Smooth muscle cell (in vitro differentiated cells): ENCODE results near the gene PDHX. TPM values are rescaled to one million over a fixed set of nuclear protein-coding genes. Genes with fewer than 3 reads are reported as not detected.

ENCODE experiments used
- DNase-seq: peaks from one replicate; lab custom pipeline; 2025; ENCODE audit not compliant: unreplicated experiment; lab: John Stamatoyannopoulos, UW
- H2AFZ ChIP-seq: fragments of 200-600 bp; sonication (generic); 2 replicates; pipeline ENCODE4 v1.6.0; 2016; ENCODE audit warnings: antibody characterized with exemption, low read depth, mild to moderate bottlenecking
- H3F3A ChIP-seq: fragments of 200-600 bp; sonication (generic); 2 replicates; pipeline ENCODE4 v1.6.0; 2017; ENCODE audit warnings: antibody characterized with exemption, low read depth
- H3K27ac ChIP-seq: fragments of 200-600 bp; sonication (generic); 2 replicates; pipeline ENCODE4 v1.5.1; 2016; ENCODE audit warnings: low read depth, mild to moderate bottlenecking
- H3K27me3 ChIP-seq: fragments of 200-600 bp; sonication (generic); 2 replicates; pipeline ENCODE4 v1.6.1; 2016; ENCODE audit warnings: low read depth, mild to moderate bottlenecking
- H3K36me3 ChIP-seq: fragments of 200-600 bp; sonication (generic); 2 replicates; pipeline ENCODE4 v1.5.1; 2016; ENCODE audit warnings: low read depth
- H3K4me1 ChIP-seq: fragments of 200-600 bp; sonication (generic); 2 replicates; pipeline ENCODE4 v1.5.1; 2016; ENCODE audit warnings: low read depth
- H3K4me2 ChIP-seq: fragments of 200-600 bp; sonication (generic); 2 replicates; pipeline ENCODE4 v1.6.0; 2016; ENCODE audit warnings: mild to moderate bottlenecking
- H3K4me3 ChIP-seq: fragments of 200-600 bp; sonication (generic); 2 replicates; pipeline ENCODE4 v1.5.1; 2016; ENCODE audit warnings: mild to moderate bottlenecking
- H3K79me2 ChIP-seq: fragments of 200-600 bp; sonication (generic); 2 replicates; pipeline ENCODE4 v1.6.0; 2016; ENCODE audit warnings: low read depth, mild to moderate bottlenecking
- H3K9ac ChIP-seq: fragments of 200-600 bp; sonication (generic); 2 replicates; pipeline ENCODE4 v1.6.0; 2016; ENCODE audit warnings: low read depth
- H3K9me3 ChIP-seq: fragments of 200-600 bp; sonication (generic); replicated peaks from 2 replicates; pipeline ENCODE4 v1.5.1; 2016; ENCODE audit warnings: low read depth
- H4K20me1 ChIP-seq: fragments of 200-600 bp; sonication (generic); 2 replicates; pipeline ENCODE4 v1.6.0; 2016; ENCODE audit warnings: low read depth
- WGBS: methylation state at CpG from one replicate; pipeline ENCODE4 v1.1.7; 2016; ENCODE audit warnings: low lambda C conversion rate; 5-methylcytosine and 5-hydroxymethylcytosine counted together
- polyA plus RNA-seq: library from polyadenylated mRNA; unstranded; fragments of >200 nt; fragmentation: Nextera tagmentation; extraction: Ambion mirVana; gene quantifications from 2 replicates; pipeline ENCODE4 v1.2.1, GENCODE V29; 2016
- total RNA-seq: library from RNA; depleted of rRNA; stranded (reverse); fragments of >200 nt; gene quantifications from 2 replicates; pipeline ENCODE4 v1.2.3, GENCODE V29; 2014
- TF ChIP-seq, protein P1 (sequence below): fragments of 200-600 bp; sonication (generic); IDR thresholded peaks from 2 replicates; pipeline ENCODE4 v1.5.1; 2017; ENCODE audit warnings: borderline replicate concordance, mild to moderate bottlenecking, antibody characterized with exemption; ENCODE audit not compliant: insufficient read depth, poor library complexity, severe bottlenecking

The PDHX gene
- total and polyA plus RNA-seq, 2 experiments from 2014 or later, result 56.6 to 100 TPM

DNA sequence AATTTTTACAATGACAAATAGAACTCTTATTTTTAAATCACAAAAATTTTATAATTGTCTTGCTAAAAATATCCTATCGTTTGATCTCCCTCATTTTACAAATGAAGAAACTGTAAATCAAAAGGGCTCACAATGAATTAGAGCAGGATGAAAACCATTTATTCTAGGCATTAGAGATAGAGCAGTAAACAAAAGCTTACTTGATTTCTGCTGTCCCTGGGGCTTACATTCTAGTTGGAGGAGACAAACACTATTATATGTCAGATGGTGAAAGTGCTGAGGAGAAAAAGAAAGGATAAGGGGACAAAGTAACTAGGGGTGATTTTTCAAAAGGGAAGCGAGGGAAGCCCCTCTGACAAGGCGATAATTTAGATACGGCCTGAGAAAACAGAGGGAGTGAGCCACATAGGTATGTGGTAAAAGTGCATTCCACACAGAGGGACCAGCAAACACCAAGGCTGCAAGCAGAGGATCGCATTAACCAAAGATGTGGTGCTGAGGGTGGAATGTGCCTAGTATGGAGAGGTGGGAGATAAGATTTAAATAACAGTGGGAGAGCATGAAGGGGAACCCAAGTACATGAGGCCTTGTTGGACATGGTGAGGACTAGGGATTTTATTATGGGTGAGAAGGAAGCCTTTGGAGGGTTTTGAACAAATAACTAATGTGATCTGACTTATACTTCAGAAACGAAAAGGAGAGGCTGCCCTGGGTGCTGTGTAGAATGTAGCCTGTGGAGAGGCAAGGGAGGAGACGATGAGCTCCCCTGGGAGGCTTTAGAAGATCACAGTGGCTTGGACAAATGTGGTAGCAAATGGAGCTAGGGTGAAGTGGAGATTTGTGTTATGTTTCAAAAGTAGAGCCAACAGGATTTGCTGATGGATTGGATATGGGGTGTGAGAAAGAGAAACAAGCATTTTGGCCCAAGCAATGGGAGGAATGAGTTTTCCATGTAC is 62.1 kb downstream of the PDHX start:
- 68% methylated on average over 7 of the region's 7 CpGs for WGBS
- Histone ChIP-seq H2AFZ (no peak overlapping the region), H3K9ac (no peak overlapping the region), H3K4me2 (peak overlapping the region; percentile 75), H4K20me1 (no peaks in the 10 kb centered on the region), H3K79me2 (peaks cover 5% of the 10 kb centered on the region), H3K27ac (peak overlapping the region; percentile 84), H3K27me3 (no peaks in the 10 kb centered on the region), H3K9me3 (no peaks in the 10 kb centered on the region), H3K36me3 (peaks cover 4% of the 10 kb centered on the region), H3K4me3 (no peak overlapping the region), H3F3A (peaks cover 14% of the 10 kb centered on the region), H3K4me1 (peaks cover 28% of the 10 kb centered on the region)
- DNase-seq, result no peak
- TF ChIP-seq, protein P1, sequence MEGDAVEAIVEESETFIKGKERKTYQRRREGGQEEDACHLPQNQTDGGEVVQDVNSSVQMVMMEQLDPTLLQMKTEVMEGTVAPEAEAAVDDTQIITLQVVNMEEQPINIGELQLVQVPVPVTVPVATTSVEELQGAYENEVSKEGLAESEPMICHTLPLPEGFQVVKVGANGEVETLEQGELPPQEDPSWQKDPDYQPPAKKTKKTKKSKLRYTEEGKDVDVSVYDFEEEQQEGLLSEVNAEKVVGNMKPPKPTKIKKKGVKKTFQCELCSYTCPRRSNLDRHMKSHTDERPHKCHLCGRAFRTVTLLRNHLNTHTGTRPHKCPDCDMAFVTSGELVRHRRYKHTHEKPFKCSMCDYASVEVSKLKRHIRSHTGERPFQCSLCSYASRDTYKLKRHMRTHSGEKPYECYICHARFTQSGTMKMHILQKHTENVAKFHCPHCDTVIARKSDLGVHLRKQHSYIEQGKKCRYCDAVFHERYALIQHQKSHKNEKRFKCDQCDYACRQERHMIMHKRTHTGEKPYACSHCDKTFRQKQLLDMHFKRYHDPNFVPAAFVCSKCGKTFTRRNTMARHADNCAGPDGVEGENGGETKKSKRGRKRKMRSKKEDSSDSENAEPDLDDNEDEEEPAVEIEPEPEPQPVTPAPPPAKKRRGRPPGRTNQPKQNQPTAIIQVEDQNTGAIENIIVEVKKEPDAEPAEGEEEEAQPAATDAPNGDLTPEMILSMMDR, result no peak

DNA sequence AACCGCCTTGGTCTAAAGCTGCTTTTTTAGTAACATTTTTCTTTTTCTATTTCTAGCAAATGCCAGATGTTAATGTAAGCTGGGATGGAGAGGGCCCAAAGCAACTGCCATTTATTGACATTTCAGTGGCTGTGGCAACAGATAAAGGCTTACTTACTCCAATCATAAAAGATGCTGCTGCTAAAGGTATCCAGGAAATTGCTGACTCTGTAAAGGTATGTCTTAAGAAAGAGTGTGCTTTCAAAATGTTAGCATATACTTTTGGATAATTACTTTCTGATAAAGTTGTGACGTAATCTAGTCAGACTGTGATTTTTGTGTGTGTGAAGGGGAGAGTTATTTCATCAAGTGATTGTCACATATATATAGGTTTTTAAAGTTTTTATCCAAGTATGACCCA is 68.1 kb downstream of the PDHX start:
- H3K4me1 ChIP-seq, result peaks cover 5% of the 10 kb centered on the region
- WGBS, result 98% methylated on average over 2 of the region's 2 CpGs
- no peaks in the 10 kb centered on the region for H3K79me2 ChIP-seq
- no peaks in the 10 kb centered on the region for H4K20me1 ChIP-seq
- no peak for DNase-seq
- H2AFZ ChIP-seq, result no peak overlapping the region
- H3K27ac ChIP-seq, result no peak overlapping the region
- H3K4me3 ChIP-seq, result no peak overlapping the region
- TF ChIP-seq, protein P1, result no peak
- H3K27me3 ChIP-seq, result no peaks in the 10 kb centered on the region
- H3K9ac ChIP-seq, result no peak overlapping the region
- H3K9me3 ChIP-seq, result no peaks in the 10 kb centered on the region
- peaks cover 4% of the 10 kb centered on the region for H3F3A ChIP-seq
- H3K36me3 ChIP-seq, result peaks cover 19% of the 10 kb centered on the region
- no peak overlapping the region for H3K4me2 ChIP-seq

DNA sequence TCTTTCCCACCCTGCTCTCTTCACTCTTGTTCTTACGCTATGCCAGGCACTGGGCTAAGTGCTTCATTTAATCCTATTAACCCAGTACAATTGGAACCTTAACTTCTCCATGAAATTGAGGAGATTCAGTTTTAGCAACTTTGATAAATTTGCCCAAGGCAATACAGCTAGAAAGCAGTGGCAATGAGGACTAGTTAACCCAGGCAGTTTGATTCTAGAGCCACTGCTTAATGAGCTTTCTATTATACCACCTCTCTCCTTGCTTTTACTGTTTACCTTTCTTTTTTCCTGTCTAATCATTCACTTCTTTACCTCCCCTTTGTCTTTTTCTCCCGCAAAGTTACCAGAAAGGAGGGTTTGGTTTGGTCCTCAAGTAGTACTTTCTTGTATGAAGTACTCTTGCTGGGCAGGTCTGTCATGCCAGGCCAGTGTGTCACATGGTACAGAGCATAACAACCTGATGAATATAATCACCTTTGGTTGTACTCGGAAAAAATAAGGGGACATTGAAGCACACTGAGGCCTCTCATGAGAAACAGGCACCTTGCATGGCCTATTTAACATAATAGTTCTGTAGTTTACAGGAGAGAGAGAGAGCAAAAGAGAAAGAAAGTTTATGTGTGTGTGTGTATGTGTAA is 70.6 kb downstream of the PDHX start:
- peak overlapping the region; percentile 76 for H3K27ac ChIP-seq
- no peaks in the 10 kb centered on the region for H3K27me3 ChIP-seq
- no peak overlapping the region for H2AFZ ChIP-seq
- H3F3A ChIP-seq, result peaks cover 4% of the 10 kb centered on the region
- TF ChIP-seq, protein P1, result no peak
- H3K4me2 ChIP-seq, result peak overlapping the region; percentile 45
- no peak overlapping the region for H3K4me3 ChIP-seq
- no peak overlapping the region for H3K9ac ChIP-seq
- no peak for DNase-seq
- peaks cover 5% of the 10 kb centered on the region for H3K4me1 ChIP-seq
- WGBS, result 90% methylated on average over 3 of the region's 3 CpGs
- H4K20me1 ChIP-seq, result no peaks in the 10 kb centered on the region
- H3K9me3 ChIP-seq, result no peaks in the 10 kb centered on the region
- no peaks in the 10 kb centered on the region for H3K79me2 ChIP-seq
- H3K36me3 ChIP-seq, result peaks cover 15% of the 10 kb centered on the region
